Smooth muscle cell (in vitro differentiated cells): Measurements from ENCODE around the gene ARHGAP15. TPM values are rescaled to one million over a fixed set of nuclear protein-coding genes. Genes with fewer than 3 reads are reported as not detected.

ENCODE experiments used
- DNase-seq: peaks from one replicate; lab custom pipeline; 2025; ENCODE audit not compliant: unreplicated experiment; lab: John Stamatoyannopoulos, UW
- H2AFZ ChIP-seq: fragments of 200-600 bp; sonication (generic); 2 replicates; pipeline ENCODE4 v1.6.0; 2016; ENCODE audit warnings: antibody characterized with exemption, low read depth, mild to moderate bottlenecking
- H3F3A ChIP-seq: fragments of 200-600 bp; sonication (generic); 2 replicates; pipeline ENCODE4 v1.6.0; 2017; ENCODE audit warnings: antibody characterized with exemption, low read depth
- H3K27ac ChIP-seq: fragments of 200-600 bp; sonication (generic); 2 replicates; pipeline ENCODE4 v1.5.1; 2016; ENCODE audit warnings: low read depth, mild to moderate bottlenecking
- H3K27me3 ChIP-seq: fragments of 200-600 bp; sonication (generic); 2 replicates; pipeline ENCODE4 v1.6.1; 2016; ENCODE audit warnings: low read depth, mild to moderate bottlenecking
- H3K36me3 ChIP-seq: fragments of 200-600 bp; sonication (generic); 2 replicates; pipeline ENCODE4 v1.5.1; 2016; ENCODE audit warnings: low read depth
- H3K4me1 ChIP-seq: fragments of 200-600 bp; sonication (generic); 2 replicates; pipeline ENCODE4 v1.5.1; 2016; ENCODE audit warnings: low read depth
- H3K4me2 ChIP-seq: fragments of 200-600 bp; sonication (generic); 2 replicates; pipeline ENCODE4 v1.6.0; 2016; ENCODE audit warnings: mild to moderate bottlenecking
- H3K4me3 ChIP-seq: fragments of 200-600 bp; sonication (generic); 2 replicates; pipeline ENCODE4 v1.5.1; 2016; ENCODE audit warnings: mild to moderate bottlenecking
- H3K79me2 ChIP-seq: fragments of 200-600 bp; sonication (generic); 2 replicates; pipeline ENCODE4 v1.6.0; 2016; ENCODE audit warnings: low read depth, mild to moderate bottlenecking
- H3K9ac ChIP-seq: fragments of 200-600 bp; sonication (generic); 2 replicates; pipeline ENCODE4 v1.6.0; 2016; ENCODE audit warnings: low read depth
- H3K9me3 ChIP-seq: fragments of 200-600 bp; sonication (generic); replicated peaks from 2 replicates; pipeline ENCODE4 v1.5.1; 2016; ENCODE audit warnings: low read depth
- H4K20me1 ChIP-seq: fragments of 200-600 bp; sonication (generic); 2 replicates; pipeline ENCODE4 v1.6.0; 2016; ENCODE audit warnings: low read depth
- WGBS: methylation state at CpG from one replicate; pipeline ENCODE4 v1.1.7; 2016; ENCODE audit warnings: low lambda C conversion rate; 5-methylcytosine and 5-hydroxymethylcytosine counted together
- polyA plus RNA-seq: library from polyadenylated mRNA; unstranded; fragments of >200 nt; fragmentation: Nextera tagmentation; extraction: Ambion mirVana; gene quantifications from 2 replicates; pipeline ENCODE4 v1.2.1, GENCODE V29; 2016
- total RNA-seq: library from RNA; depleted of rRNA; stranded (reverse); fragments of >200 nt; gene quantifications from 2 replicates; pipeline ENCODE4 v1.2.3, GENCODE V29; 2014
- TF ChIP-seq, protein P1 (sequence below): fragments of 200-600 bp; sonication (generic); IDR thresholded peaks from 2 replicates; pipeline ENCODE4 v1.5.1; 2017; ENCODE audit warnings: borderline replicate concordance, mild to moderate bottlenecking, antibody characterized with exemption; ENCODE audit not compliant: insufficient read depth, poor library complexity, severe bottlenecking

The ARHGAP15 gene
- total and polyA plus RNA-seq, 2 experiments from 2014 or later = not detected

DNA sequence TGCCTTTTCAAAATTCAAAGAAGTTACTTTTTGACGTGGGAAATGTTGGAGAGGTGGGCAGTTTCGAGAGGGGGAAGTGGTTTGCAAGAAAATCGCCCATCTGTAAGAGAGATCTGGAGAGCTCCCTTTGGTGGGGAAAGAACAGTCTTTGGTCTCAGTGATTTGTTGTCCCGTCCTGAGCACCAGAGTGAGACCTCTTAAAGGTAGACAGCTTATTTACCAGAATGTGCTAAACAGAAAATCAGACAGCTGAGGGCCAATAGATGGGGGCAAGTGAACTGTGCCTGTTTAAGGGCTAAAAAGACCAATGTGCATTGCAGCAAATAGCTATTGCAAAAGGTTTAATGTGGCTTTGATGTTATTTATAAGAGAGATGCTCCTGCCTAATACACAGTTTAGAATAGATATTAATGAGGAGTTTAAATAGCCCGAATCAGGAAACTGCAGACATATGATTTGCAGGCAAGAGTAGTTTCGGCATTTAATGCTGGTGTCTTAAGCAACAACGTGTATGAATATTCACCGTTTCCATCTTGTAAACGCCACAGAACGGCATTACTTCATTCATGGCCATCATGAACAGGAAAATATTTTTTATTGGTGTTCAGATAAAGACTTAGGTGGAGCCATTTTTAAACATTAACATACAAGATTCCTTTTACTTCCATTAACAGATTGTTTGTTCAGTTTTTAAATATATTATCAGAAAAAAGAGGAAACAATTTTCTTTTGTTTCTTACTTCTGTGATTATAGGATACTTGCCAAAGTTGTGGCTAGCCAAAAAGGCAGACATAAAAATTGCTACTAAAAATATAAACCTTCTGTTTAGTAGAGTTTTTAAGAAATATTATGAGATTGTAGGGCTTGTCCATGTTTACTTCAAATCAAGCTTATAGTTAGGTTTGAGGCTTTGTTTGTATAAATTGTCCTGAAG is 29.6 kb downstream of the ARHGAP15 start:
- Histone ChIP-seq H3K79me2 (no peaks in the 10 kb centered on the region), H3F3A (no peaks in the 10 kb centered on the region), H2AFZ (no peak overlapping the region), H3K4me1 (no peaks in the 10 kb centered on the region), H3K4me2 (no peak overlapping the region), H3K27ac (no peak overlapping the region), H4K20me1 (no peaks in the 10 kb centered on the region), H3K9me3 (no peaks in the 10 kb centered on the region), H3K4me3 (no peak overlapping the region), H3K36me3 (no peaks in the 10 kb centered on the region), H3K9ac (no peak overlapping the region), H3K27me3 (peaks cover 28% of the 10 kb centered on the region)
- TF ChIP-seq, protein P1, sequence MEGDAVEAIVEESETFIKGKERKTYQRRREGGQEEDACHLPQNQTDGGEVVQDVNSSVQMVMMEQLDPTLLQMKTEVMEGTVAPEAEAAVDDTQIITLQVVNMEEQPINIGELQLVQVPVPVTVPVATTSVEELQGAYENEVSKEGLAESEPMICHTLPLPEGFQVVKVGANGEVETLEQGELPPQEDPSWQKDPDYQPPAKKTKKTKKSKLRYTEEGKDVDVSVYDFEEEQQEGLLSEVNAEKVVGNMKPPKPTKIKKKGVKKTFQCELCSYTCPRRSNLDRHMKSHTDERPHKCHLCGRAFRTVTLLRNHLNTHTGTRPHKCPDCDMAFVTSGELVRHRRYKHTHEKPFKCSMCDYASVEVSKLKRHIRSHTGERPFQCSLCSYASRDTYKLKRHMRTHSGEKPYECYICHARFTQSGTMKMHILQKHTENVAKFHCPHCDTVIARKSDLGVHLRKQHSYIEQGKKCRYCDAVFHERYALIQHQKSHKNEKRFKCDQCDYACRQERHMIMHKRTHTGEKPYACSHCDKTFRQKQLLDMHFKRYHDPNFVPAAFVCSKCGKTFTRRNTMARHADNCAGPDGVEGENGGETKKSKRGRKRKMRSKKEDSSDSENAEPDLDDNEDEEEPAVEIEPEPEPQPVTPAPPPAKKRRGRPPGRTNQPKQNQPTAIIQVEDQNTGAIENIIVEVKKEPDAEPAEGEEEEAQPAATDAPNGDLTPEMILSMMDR = no peak
- DNase-seq = no peak
- 73% methylated on average over 10 of the region's 10 CpGs for WGBS

DNA sequence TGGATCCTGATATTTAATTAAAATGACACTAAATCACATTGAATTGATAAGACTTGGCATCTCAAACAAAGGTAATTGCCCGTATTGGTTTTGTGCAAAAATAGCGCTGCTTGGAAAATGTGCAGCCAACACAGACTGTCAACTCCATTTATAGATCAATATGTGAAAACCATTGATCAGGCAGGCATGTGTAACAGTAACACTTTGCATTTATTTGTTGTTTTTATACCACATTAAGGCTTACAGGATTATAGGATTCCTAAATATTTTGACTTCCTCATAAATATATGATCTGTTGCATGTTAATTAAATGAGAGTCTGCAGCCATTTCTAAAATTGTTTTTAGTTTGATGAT is 30.2 kb downstream of the ARHGAP15 start:
- no peak overlapping the region for H3K27ac ChIP-seq

DNA sequence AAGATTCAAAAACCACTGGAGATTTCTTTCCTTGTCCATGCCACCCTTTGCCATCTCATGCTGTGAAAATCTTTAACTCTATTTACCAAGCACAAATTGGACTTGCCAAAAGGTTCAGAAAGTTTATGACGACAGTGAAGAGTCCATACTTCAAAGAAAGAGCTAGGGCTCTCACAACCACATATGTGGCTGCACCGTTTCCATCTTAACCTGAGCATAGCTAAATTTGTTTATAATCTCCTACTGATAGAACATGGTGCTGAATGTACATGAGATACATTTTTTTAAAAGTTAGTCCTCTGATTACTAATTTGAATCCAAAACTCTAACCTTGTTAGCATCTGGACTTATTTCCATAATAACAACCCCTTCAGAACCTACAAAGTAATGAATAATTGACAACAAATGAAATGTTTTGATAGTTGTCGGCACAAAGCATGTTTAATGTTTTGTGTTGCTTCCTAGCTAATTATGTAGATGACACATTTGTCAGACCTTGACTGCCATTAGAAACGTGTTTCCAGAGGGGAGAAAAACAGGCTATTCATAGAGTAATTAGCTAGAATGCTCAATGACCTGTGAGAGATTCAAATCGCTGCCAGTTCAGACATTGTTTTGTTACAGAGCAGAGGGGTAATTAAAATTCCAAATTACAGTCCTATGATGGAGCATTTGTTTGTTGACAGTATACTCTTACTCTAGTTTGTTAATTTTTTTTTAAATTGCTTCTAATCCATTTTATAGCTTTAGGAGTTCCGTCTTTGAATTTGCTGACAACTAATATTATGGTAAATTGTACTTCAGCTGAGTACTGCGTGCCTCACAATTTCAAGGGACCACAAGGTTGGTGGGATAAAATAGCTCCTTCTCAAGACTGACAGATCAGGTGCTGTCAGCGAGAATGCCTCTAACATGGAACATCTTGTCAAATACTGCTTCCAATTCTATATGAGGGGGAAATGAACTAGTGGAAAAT is 31.8 kb downstream of the ARHGAP15 start:
- H3K9me3 ChIP-seq = no peaks in the 10 kb centered on the region
- no peak overlapping the region for H3K9ac ChIP-seq
- peaks cover 28% of the 10 kb centered on the region for H3K27me3 ChIP-seq
- H3K4me1 ChIP-seq = no peaks in the 10 kb centered on the region
- H4K20me1 ChIP-seq = no peaks in the 10 kb centered on the region
- TF ChIP-seq, protein P1 = no peak
- no peaks in the 10 kb centered on the region for H3F3A ChIP-seq
- DNase-seq = no peak
- H3K27ac ChIP-seq = no peak overlapping the region
- H3K4me2 ChIP-seq = no peak overlapping the region
- no peaks in the 10 kb centered on the region for H3K36me3 ChIP-seq
- no peak overlapping the region for H3K4me3 ChIP-seq
- H3K79me2 ChIP-seq = no peaks in the 10 kb centered on the region
- no peak overlapping the region for H2AFZ ChIP-seq
- 70% methylated on average over 8 of the region's 8 CpGs for WGBS

More for the DNA sequence above, 30.2 kb downstream of the ARHGAP15 start:
- WGBS = 98% methylated on average over 2 of the region's 2 CpGs
- no peaks in the 10 kb centered on the region for H4K20me1 ChIP-seq
- H3K79me2 ChIP-seq = no peaks in the 10 kb centered on the region
- no peaks in the 10 kb centered on the region for H3K4me1 ChIP-seq
- peaks cover 28% of the 10 kb centered on the region for H3K27me3 ChIP-seq
- H3K9ac ChIP-seq = no peak overlapping the region
- no peaks in the 10 kb centered on the region for H3K36me3 ChIP-seq
- H3K4me3 ChIP-seq = no peak overlapping the region
- no peak for DNase-seq
- no peak overlapping the region for H2AFZ ChIP-seq
- no peaks in the 10 kb centered on the region for H3F3A ChIP-seq
- no peak overlapping the region for H3K4me2 ChIP-seq
- TF ChIP-seq, protein P1 = no peak
- no peaks in the 10 kb centered on the region for H3K9me3 ChIP-seq
